GM12878 (cell line): ENCODE results near the gene GMPR2. TPM values are rescaled to one million over a fixed set of nuclear protein-coding genes. Genes with fewer than 3 reads are reported as not detected.
A peak's percentile ranks its signal among the peaks of the same experiment; 100 is the strongest.

ENCODE experiments used
- CREB1 ChIP-seq: IDR thresholded peaks from 2 replicates; pipeline ENCODE4 v1.6.1; 2012; ENCODE audit warnings: low read depth, mild to moderate bottlenecking, inconsistent platforms
- FOXM1 ChIP-seq: IDR thresholded peaks from 2 replicates; pipeline ENCODE4 v1.6.1; 2012; ENCODE audit warnings: low read depth, mild to moderate bottlenecking, inconsistent platforms, low read length, moderate library complexity
- KDM1A ChIP-seq: fragments of 200-600 bp; sonication (generic); IDR thresholded peaks from 2 replicates; pipeline ENCODE4 v1.6.1; 2016; ENCODE audit warnings: borderline replicate concordance
- MTA3 ChIP-seq: IDR thresholded peaks from 2 replicates; pipeline ENCODE4 v1.6.1; 2012; ENCODE audit warnings: low read length, inconsistent platforms, borderline replicate concordance
- MXI1 ChIP-seq: fragments of 150-350 bp; IDR thresholded peaks from 2 replicates; pipeline ENCODE4 v1.6.1; 2011; ENCODE audit warnings: low read depth, mild to moderate bottlenecking, inconsistent platforms, low read length, improper control_type of control experiment
- MYC ChIP-seq: IDR thresholded peaks from 2 replicates; pipeline ENCODE4 v1.6.1; 2011; ENCODE audit warnings: mild to moderate bottlenecking, low read length, moderate library complexity, inconsistent platforms; ENCODE audit not compliant: insufficient read depth, insufficient replicate concordance, insufficient read length, severe bottlenecking
- NFXL1 ChIP-seq: fragments of 450-650 bp; IDR thresholded peaks from 2 replicates; pipeline ENCODE4 v1.6.1; 2017; ENCODE audit warnings: antibody characterized with exemption, mild to moderate bottlenecking, borderline replicate concordance
- POLR2A ChIP-seq: IDR thresholded peaks from 2 replicates; pipeline ENCODE4 v1.6.1; 2011; ENCODE audit warnings: low read depth, mild to moderate bottlenecking, low read length
- RUNX3 ChIP-seq: IDR thresholded peaks from 2 replicates; pipeline ENCODE4 v1.6.1; 2012; ENCODE audit warnings: low read length, inconsistent platforms
- SMARCA5 ChIP-seq: fragments of 450-650 bp; IDR thresholded peaks from 2 replicates; pipeline ENCODE4 v1.6.1; 2017; ENCODE audit warnings: mild to moderate bottlenecking
- SPI1 ChIP-seq: IDR thresholded peaks from 2 replicates; pipeline ENCODE4 v1.6.1; 2011; ENCODE audit warnings: low read depth, mild to moderate bottlenecking, low read length, moderate library complexity, borderline replicate concordance; ENCODE audit not compliant: insufficient read depth
- TAF1 ChIP-seq: IDR thresholded peaks from 2 replicates; pipeline ENCODE4 v1.6.1; 2011; ENCODE audit warnings: mild to moderate bottlenecking, low read depth, low read length, borderline replicate concordance
- WRNIP1 ChIP-seq: IDR thresholded peaks from 2 replicates; pipeline ENCODE4 v1.6.1; 2011; ENCODE audit warnings: low read depth, low read length, improper control_type of control experiment, borderline replicate concordance
- YBX1 ChIP-seq: fragments of 450-650 bp; IDR thresholded peaks from 2 replicates; pipeline ENCODE4 v1.6.1; 2016; ENCODE audit warnings: antibody characterized with exemption
- ZNF274 ChIP-seq: IDR thresholded peaks from one replicate; pipeline ENCODE4 v1.8.0; 2011; ENCODE audit not compliant: insufficient read length, insufficient read depth
- ZNF384 ChIP-seq: IDR thresholded peaks from 2 replicates; pipeline ENCODE4 v1.6.1; 2012; ENCODE audit warnings: low read depth, mild to moderate bottlenecking, low read length, improper control_type of control experiment, borderline replicate concordance
- ZZZ3 ChIP-seq: IDR thresholded peaks from 2 replicates; pipeline ENCODE4 v1.6.1; 2011; ENCODE audit warnings: low read depth; ENCODE audit not compliant: control insufficient read depth, insufficient read length
- polyA plus RNA-seq, 11 experiments: library from polyadenylated mRNA; depleted of rRNA in 4 of 11; unstranded in 6 of 11; stranded (reverse) in 5 of 11; fragments of >200 nt; fragmentation: Nextera tagmentation in 4 of 11; fragmentation: Illumina TruSeq in 1 of 11; extraction: Ambion mirVana in 4 of 11; extraction: Trizol in 1 of 11; gene quantifications; 1 replicate in 1 of 11; 2 replicates in 10 of 11; pipeline versions ENCODE4 v1.2.1 to v1.2.3, GENCODE V29; 2011 to 2016; ENCODE audit warnings: inconsistent platforms in 2 of 11, missing spikeins in 2 of 11, low read depth in 1 of 11
- total RNA-seq, 4 experiments: library from RNA; depleted of rRNA in 3 of 4; stranded (reverse); fragments of >200 nt in 3 of 4; fragmentation: Illumina TruSeq in 1 of 4; extraction: Trizol in 1 of 4; gene quantifications; 2 replicates each; pipeline versions ENCODE4 v1.2.1 to v1.2.3, GENCODE V29; 2013 to 2021
- TF ChIP-seq, protein P1 (sequence below): IDR thresholded peaks from 2 replicates; pipeline ENCODE4 v1.6.1; 2011; ENCODE audit warnings: borderline replicate concordance, low read depth, mild to moderate bottlenecking, moderate library complexity, mixed read lengths, low read length; ENCODE audit not compliant: insufficient read depth; ENCODE audit errors: extremely low read length
- TF ChIP-seq, protein P2 (sequence below): fragments of 450-650 bp; IDR thresholded peaks from 2 replicates; pipeline ENCODE4 v1.6.1; 2017; ENCODE audit warnings: borderline replicate concordance
- TF ChIP-seq, protein P3 (sequence below): IDR thresholded peaks from 2 replicates; pipeline ENCODE4 v1.6.1; 2012; ENCODE audit warnings: low read depth, low read length, improper control_type of control experiment
- TF ChIP-seq, protein P4 (sequence below): fragments of 450-650 bp; formaldehyde crosslinking; IDR thresholded peaks from 2 replicates; pipeline ENCODE4 v1.5.0; 2022; ENCODE audit warnings: mild to moderate bottlenecking, missing genetic modification characterization
- TF ChIP-seq, protein P5 (sequence below): fragments of 450-650 bp; IDR thresholded peaks from 2 replicates; pipeline ENCODE4 v1.6.1; 2014; ENCODE audit warnings: mild to moderate bottlenecking

GMPR2 gene
- total and polyA plus RNA-seq, 10 of the 15 experiments (the other 5 are each of a cell fraction or from before 2014, with no cell fraction given) = 55.1 to 80.3 (median 61.5) TPM

DNA sequence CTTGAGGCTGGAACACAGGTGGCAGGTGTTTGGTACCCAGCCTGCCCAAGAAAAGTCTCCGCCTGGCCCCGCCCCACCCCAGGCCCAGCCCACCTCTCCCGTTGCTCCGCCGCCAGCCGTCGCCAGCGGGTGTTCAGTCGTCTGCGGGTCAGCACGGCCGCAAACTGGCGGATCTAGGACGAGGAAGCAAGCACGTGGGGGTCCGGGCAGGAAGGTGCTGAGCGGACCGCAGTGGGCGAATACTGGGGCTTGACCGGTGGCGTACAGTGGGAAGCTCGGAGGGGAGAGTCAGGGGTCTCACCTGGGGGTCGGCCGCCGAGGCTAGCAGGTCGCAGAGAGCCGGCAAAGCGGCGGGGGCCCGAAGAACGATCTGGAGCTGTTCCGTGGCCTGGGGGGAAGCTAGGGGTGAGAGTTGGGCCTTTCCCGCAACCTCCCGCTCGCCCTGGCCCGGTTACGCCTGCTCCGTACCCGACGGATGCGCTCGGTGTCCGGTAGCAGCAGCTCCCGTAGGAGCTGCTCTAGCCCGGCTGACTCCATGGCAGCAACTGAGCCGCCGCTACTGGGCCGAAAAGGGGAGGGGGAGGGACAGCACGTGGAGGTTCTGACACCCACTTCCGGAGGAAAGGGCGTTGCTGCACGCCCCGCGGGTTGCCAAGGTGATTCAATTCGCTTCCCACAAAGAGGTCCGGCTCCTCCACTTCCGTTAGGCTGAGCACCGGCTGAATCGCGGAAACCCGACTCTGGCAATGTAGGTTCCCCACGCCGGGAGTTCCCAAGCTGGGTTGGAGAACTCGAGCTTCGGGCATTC, 44.3 kb upstream of the GMPR2 start, which contains the start of gene IPO4 (continued):
- TF ChIP-seq MYC (peak; percentile 88), RUNX3 (peak; percentile 98), MXI1 (peak; percentile 100), POLR2A (peak; percentile 94), TAF1 (peak; percentile 90), NFXL1 (no peak), FOXM1 (peak; percentile 62; the same call in 1 of the 2 replicates), MTA3 (no peak), WRNIP1 (peak; percentile 100), ZNF274 (no peak), SPI1 (no peak), YBX1 (no peak), SMARCA5 (0 out of 2 replicates have a peak, but pooled peaks have one; percentile 46), CREB1 (peak; percentile 88), KDM1A (no peak), ZNF384 (0 out of 2 replicates have a peak, but pooled peaks have one; percentile 29), ZZZ3 (peak; percentile 85)
- TF ChIP-seq, protein P1, sequence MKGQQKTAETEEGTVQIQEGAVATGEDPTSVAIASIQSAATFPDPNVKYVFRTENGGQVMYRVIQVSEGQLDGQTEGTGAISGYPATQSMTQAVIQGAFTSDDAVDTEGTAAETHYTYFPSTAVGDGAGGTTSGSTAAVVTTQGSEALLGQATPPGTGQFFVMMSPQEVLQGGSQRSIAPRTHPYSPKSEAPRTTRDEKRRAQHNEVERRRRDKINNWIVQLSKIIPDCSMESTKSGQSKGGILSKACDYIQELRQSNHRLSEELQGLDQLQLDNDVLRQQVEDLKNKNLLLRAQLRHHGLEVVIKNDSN = peak; percentile 85
- TF ChIP-seq, protein P2, sequence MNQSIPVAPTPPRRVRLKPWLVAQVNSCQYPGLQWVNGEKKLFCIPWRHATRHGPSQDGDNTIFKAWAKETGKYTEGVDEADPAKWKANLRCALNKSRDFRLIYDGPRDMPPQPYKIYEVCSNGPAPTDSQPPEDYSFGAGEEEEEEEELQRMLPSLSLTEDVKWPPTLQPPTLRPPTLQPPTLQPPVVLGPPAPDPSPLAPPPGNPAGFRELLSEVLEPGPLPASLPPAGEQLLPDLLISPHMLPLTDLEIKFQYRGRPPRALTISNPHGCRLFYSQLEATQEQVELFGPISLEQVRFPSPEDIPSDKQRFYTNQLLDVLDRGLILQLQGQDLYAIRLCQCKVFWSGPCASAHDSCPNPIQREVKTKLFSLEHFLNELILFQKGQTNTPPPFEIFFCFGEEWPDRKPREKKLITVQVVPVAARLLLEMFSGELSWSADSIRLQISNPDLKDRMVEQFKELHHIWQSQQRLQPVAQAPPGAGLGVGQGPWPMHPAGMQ = peak; percentile 32; the same call in 1 of the 2 replicates
- TF ChIP-seq, protein P3, sequence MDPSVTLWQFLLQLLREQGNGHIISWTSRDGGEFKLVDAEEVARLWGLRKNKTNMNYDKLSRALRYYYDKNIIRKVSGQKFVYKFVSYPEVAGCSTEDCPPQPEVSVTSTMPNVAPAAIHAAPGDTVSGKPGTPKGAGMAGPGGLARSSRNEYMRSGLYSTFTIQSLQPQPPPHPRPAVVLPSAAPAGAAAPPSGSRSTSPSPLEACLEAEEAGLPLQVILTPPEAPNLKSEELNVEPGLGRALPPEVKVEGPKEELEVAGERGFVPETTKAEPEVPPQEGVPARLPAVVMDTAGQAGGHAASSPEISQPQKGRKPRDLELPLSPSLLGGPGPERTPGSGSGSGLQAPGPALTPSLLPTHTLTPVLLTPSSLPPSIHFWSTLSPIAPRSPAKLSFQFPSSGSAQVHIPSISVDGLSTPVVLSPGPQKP = peak; percentile 98
- TF ChIP-seq, protein P4, sequence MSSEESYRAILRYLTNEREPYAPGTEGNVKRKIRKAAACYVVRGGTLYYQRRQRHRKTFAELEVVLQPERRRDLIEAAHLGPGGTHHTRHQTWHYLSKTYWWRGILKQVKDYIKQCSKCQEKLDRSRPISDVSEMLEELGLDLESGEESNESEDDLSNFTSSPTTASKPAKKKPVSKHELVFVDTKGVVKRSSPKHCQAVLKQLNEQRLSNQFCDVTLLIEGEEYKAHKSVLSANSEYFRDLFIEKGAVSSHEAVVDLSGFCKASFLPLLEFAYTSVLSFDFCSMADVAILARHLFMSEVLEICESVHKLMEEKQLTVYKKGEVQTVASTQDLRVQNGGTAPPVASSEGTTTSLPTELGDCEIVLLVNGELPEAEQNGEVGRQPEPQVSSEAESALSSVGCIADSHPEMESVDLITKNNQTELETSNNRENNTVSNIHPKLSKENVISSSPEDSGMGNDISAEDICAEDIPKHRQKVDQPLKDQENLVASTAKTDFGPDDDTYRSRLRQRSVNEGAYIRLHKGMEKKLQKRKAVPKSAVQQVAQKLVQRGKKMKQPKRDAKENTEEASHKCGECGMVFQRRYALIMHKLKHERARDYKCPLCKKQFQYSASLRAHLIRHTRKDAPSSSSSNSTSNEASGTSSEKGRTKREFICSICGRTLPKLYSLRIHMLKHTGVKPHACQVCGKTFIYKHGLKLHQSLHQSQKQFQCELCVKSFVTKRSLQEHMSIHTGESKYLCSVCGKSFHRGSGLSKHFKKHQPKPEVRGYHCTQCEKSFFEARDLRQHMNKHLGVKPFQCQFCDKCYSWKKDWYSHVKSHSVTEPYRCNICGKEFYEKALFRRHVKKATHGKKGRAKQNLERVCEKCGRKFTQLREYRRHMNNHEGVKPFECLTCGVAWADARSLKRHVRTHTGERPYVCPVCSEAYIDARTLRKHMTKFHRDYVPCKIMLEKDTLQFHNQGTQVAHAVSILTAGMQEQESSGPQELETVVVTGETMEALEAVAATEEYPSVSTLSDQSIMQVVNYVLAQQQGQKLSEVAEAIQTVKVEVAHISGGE (CRISPR knock-in tag) = peak; percentile 99
- TF ChIP-seq, protein P5, sequence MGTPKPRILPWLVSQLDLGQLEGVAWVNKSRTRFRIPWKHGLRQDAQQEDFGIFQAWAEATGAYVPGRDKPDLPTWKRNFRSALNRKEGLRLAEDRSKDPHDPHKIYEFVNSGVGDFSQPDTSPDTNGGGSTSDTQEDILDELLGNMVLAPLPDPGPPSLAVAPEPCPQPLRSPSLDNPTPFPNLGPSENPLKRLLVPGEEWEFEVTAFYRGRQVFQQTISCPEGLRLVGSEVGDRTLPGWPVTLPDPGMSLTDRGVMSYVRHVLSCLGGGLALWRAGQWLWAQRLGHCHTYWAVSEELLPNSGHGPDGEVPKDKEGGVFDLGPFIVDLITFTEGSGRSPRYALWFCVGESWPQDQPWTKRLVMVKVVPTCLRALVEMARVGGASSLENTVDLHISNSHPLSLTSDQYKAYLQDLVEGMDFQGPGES = no peak
